DMS79 treated with DMSO at 0.1 percent for 48 hours (cell line): ENCODE data around the gene PPP2R5C.
A peak's percentile ranks its signal among the peaks of the same experiment; 100 is the strongest.

Experiments
- DNase-seq: peaks from one replicate; lab custom pipeline; 2025; lab: John Stamatoyannopoulos, UW

Gene PPP2R5C

GRCh38 chr14:101917413-101918017 is 156.0 kb downstream of the PPP2R5C start:
- DNase-seq, result no peak

GRCh38 chr14:101918065-101918989 is 156.8 kb downstream of the PPP2R5C start:
- no peak for DNase-seq

GRCh38 chr14:101920271-101920670 is 158.8 kb downstream of the PPP2R5C start:
- DNase-seq, result no peak

- DNase-seq, result no peak
Measured at GRCh38 chr14:101922866-101923265, 161.4 kb downstream of the PPP2R5C start.

- no peak for DNase-seq
Measured at GRCh38 chr14:101925152-101925551, 163.6 kb downstream of the PPP2R5C start.

- DNase-seq, result no peak
Measured at GRCh38 chr14:101926085-101926484, 164.6 kb downstream of the PPP2R5C start.

- no peak for DNase-seq
Measured at GRCh38 chr14:101926620-101927019, 165.1 kb downstream of the PPP2R5C start.

- no peak for DNase-seq
Measured at GRCh38 chr14:101927859-101928258, 166.3 kb downstream of the PPP2R5C start.

- DNase-seq, result no peak
Measured at GRCh38 chr14:101928415-101928841, 166.9 kb downstream of the PPP2R5C start.

- DNase-seq, result no peak
Measured at GRCh38 chr14:101929096-101929495, 167.6 kb downstream of the PPP2R5C start.

- no peak for DNase-seq
Measured at GRCh38 chr14:101929946-101930345, 168.4 kb downstream of the PPP2R5C start.

- no peak for DNase-seq
Measured at GRCh38 chr14:101932673-101933072, 171.2 kb downstream of the PPP2R5C start.

- no peak for DNase-seq
Measured at GRCh38 chr14:101933209-101933608, 171.7 kb downstream of the PPP2R5C start.

- DNase-seq, result no peak
Measured at GRCh38 chr14:101934601-101935150, 173.2 kb downstream of the PPP2R5C start.

- DNase-seq, result no peak
Measured at GRCh38 chr14:101937926-101938767, 176.6 kb downstream of the PPP2R5C start.

GRCh38 chr14:101939646-101940170 is 178.2 kb downstream of the PPP2R5C start:
- DNase-seq, result no peak

GRCh38 chr14:101944451-101944850 is 182.9 kb downstream of the PPP2R5C start:
- no peak for DNase-seq

- no peak for DNase-seq
Measured at GRCh38 chr14:101945171-101945570, 183.7 kb downstream of the PPP2R5C start.

GRCh38 chr14:101947577-101947903 is 186.0 kb downstream of the PPP2R5C start:
- DNase-seq, result no peak

- DNase-seq, result peak; percentile 100
Measured at GRCh38 chr14:101947904-101948665, 186.6 kb downstream of the PPP2R5C start.

GRCh38 chr14:101948666-101949216 is 187.2 kb downstream of the PPP2R5C start:
- DNase-seq, result no peak
